Hepatocyte (in vitro differentiated cells): ENCODE measurements around the gene CKAP5. TPM values are rescaled to one million over a fixed set of nuclear protein-coding genes. Genes with fewer than 3 reads are reported as not detected.

ENCODE experiments used
- DNase-seq: peaks from one replicate; pipeline ENCODE4 v3.0.0-alpha.2; 2016; ENCODE audit warnings: low spot score
- H2AFZ ChIP-seq: fragments of 200-600 bp; sonication (generic); 2 replicates; pipeline ENCODE4 v1.6.0; 2016; ENCODE audit warnings: antibody characterized with exemption, mild to moderate bottlenecking
- H3K27ac ChIP-seq: fragments of 200-600 bp; sonication (generic); 2 replicates; pipeline ENCODE4 v1.5.1; 2016; ENCODE audit warnings: mild to moderate bottlenecking
- H3K27me3 ChIP-seq: fragments of 200-600 bp; sonication (generic); 2 replicates; pipeline ENCODE4 v1.6.1; 2016
- H3K36me3 ChIP-seq: fragments of 200-600 bp; sonication (generic); replicated peaks from 2 replicates; pipeline ENCODE4 v1.5.1; 2016; ENCODE audit warnings: low read depth; ENCODE audit not compliant: insufficient read depth
- H3K4me1 ChIP-seq: fragments of 200-600 bp; sonication (generic); 2 replicates; pipeline ENCODE4 v1.5.1; 2016; ENCODE audit warnings: mild to moderate bottlenecking, moderate library complexity; ENCODE audit not compliant: insufficient read depth
- H3K4me2 ChIP-seq: fragments of 200-600 bp; sonication (generic); 2 replicates; pipeline ENCODE4 v1.6.0; 2016
- H3K4me3 ChIP-seq: fragments of 200-600 bp; sonication (generic); 2 replicates; pipeline ENCODE4 v1.5.1; 2016; ENCODE audit warnings: mild to moderate bottlenecking
- H3K79me2 ChIP-seq: fragments of 200-600 bp; sonication (generic); 2 replicates; pipeline ENCODE4 v1.6.0; 2017; ENCODE audit warnings: mild to moderate bottlenecking
- H3K9me2 ChIP-seq: fragments of 200-600 bp; sonication (generic); replicated peaks from 2 replicates; pipeline ENCODE4 v1.6.0; 2017; ENCODE audit warnings: mild to moderate bottlenecking; ENCODE audit not compliant: insufficient read depth
- H3K9me3 ChIP-seq: fragments of 200-600 bp; sonication (generic); 2 replicates; pipeline ENCODE4 v1.5.1; 2016; ENCODE audit warnings: low read depth, mild to moderate bottlenecking
- H4K20me1 ChIP-seq: fragments of 200-600 bp; sonication (generic); 2 replicates; pipeline ENCODE4 v1.6.0; 2016; ENCODE audit warnings: mild to moderate bottlenecking; ENCODE audit not compliant: insufficient read depth, poor library complexity, severe bottlenecking
- CTCF ChIP-seq: fragments of 200-600 bp; sonication (generic); IDR thresholded peaks from 2 replicates; pipeline ENCODE4 v1.5.1; 2016; ENCODE audit warnings: antibody characterized with exemption, mild to moderate bottlenecking; ENCODE audit not compliant: poor library complexity
- EZH2 ChIP-seq: fragments of 200-600 bp; sonication (generic); IDR thresholded peaks from 2 replicates; pipeline ENCODE4 v1.6.1; 2016; ENCODE audit warnings: antibody characterized with exemption, mild to moderate bottlenecking, borderline replicate concordance
- EZH2phosphoT487 ChIP-seq: fragments of 200-600 bp; sonication (generic); IDR thresholded peaks from one replicate; pipeline ENCODE4 v1.6.1; 2018; ENCODE audit warnings: antibody characterized with exemption, mild to moderate bottlenecking, low read depth, moderate library complexity; ENCODE audit not compliant: unreplicated experiment, severe bottlenecking
- WGBS: methylation state at CpG from one replicate; pipeline ENCODE4 v1.1.6; 2016; ENCODE audit warnings: low lambda C conversion rate; ENCODE audit errors: missing lambda C conversion rate; 5-methylcytosine and 5-hydroxymethylcytosine counted together
- polyA plus RNA-seq: library from polyadenylated mRNA; unstranded; fragments of >200 nt; fragmentation: Nextera tagmentation; extraction: Ambion mirVana; gene quantifications from 2 replicates; pipeline ENCODE4 v1.2.1, GENCODE V29; 2016
- total RNA-seq: library from RNA; depleted of rRNA; stranded (reverse); fragments of >200 nt; gene quantifications from 2 replicates; pipeline ENCODE4 v1.2.3, GENCODE V29; 2014

Gene CKAP5
- total and polyA plus RNA-seq, 2 experiments from 2014 or later, result 23.7 to 53.3 TPM

GRCh38 chr11:46760429-46761128 lies 85.5 kb downstream of the CKAP5 start:
- no peaks in the 10 kb centered on the region for H3K79me2 ChIP-seq
- H3K36me3 ChIP-seq, result peaks cover 3% of the 10 kb centered on the region
- H3K9me2 ChIP-seq, result no peaks in the 10 kb centered on the region
- no peak overlapping the region for H2AFZ ChIP-seq
- DNase-seq, result no peak
- no peaks in the 10 kb centered on the region for H3K27me3 ChIP-seq
- no peak overlapping the region for H3K4me2 ChIP-seq
- H3K9me3 ChIP-seq, result no peaks in the 10 kb centered on the region
- TF ChIP-seq EZH2phosphoT487 (no peak), EZH2 (no peak), CTCF (no peak)
- H3K27ac ChIP-seq, result no peak overlapping the region
- no peaks in the 10 kb centered on the region for H4K20me1 ChIP-seq
- H3K4me1 ChIP-seq, result no peaks in the 10 kb centered on the region
- WGBS, result 96% methylated on average over 6 of the region's 6 CpGs
- no peak overlapping the region for H3K4me3 ChIP-seq

- no peak for DNase-seq
- H3K9me2 ChIP-seq, result no peaks in the 10 kb centered on the region
- TF ChIP-seq EZH2 (no peak), CTCF (no peak), EZH2phosphoT487 (no peak)
- no peak overlapping the region for H2AFZ ChIP-seq
- H3K36me3 ChIP-seq, result peaks cover 3% of the 10 kb centered on the region
- no peak overlapping the region for H3K4me3 ChIP-seq
- H3K9me3 ChIP-seq, result no peaks in the 10 kb centered on the region
- H3K4me2 ChIP-seq, result no peak overlapping the region
- H4K20me1 ChIP-seq, result no peaks in the 10 kb centered on the region
- no peaks in the 10 kb centered on the region for H3K79me2 ChIP-seq
- H3K27ac ChIP-seq, result no peak overlapping the region
- H3K4me1 ChIP-seq, result no peaks in the 10 kb centered on the region
- 97% methylated on average over 6 of the region's 6 CpGs for WGBS
- no peaks in the 10 kb centered on the region for H3K27me3 ChIP-seq
Observed at GRCh38 chr11:46759196-46759595, 86.9 kb downstream of the CKAP5 start.

GRCh38 chr11:46755962-46756361 lies 90.1 kb downstream of the CKAP5 start:
- DNase-seq, result no peak
- no peaks in the 10 kb centered on the region for H3K9me2 ChIP-seq
- no peak overlapping the region for H3K4me3 ChIP-seq
- H4K20me1 ChIP-seq, result no peaks in the 10 kb centered on the region
- no peaks in the 10 kb centered on the region for H3K79me2 ChIP-seq
- no peak overlapping the region for H3K4me2 ChIP-seq
- no peaks in the 10 kb centered on the region for H3K4me1 ChIP-seq
- no peak overlapping the region for H2AFZ ChIP-seq
- H3K27ac ChIP-seq, result no peak overlapping the region
- H3K36me3 ChIP-seq, result peaks cover 3% of the 10 kb centered on the region
- H3K9me3 ChIP-seq, result no peaks in the 10 kb centered on the region
- TF ChIP-seq CTCF (no peak), EZH2 (no peak), EZH2phosphoT487 (no peak)
- H3K27me3 ChIP-seq, result no peaks in the 10 kb centered on the region

- Histone ChIP-seq H4K20me1 (no peaks in the 10 kb centered on the region), H3K9me3 (no peaks in the 10 kb centered on the region), H3K79me2 (no peaks in the 10 kb centered on the region), H3K36me3 (no peaks in the 10 kb centered on the region), H3K4me3 (no peak overlapping the region), H3K27me3 (no peaks in the 10 kb centered on the region), H3K9me2 (no peaks in the 10 kb centered on the region), H3K4me2 (no peak overlapping the region), H3K27ac (no peak overlapping the region), H3K4me1 (peaks cover 3% of the 10 kb centered on the region), H2AFZ (no peak overlapping the region)
- 98% methylated on average over 6 of the region's 6 CpGs for WGBS
- no peak for TF ChIP-seq CTCF
- TF ChIP-seq EZH2phosphoT487, result no peak
- no peak for TF ChIP-seq EZH2
- DNase-seq, result no peak
Observed at GRCh38 chr11:46747150-46747549, 98.9 kb downstream of the CKAP5 start.
